Measurements from ENCODE around the gene EPHB6.

EPHB6 gene

GRCh38 chr7:142880876-142881505 is 26.1 kb downstream of the EPHB6 start:
- no peak for DNase-seq (ENCODE audit: low spot score)

DNA sequence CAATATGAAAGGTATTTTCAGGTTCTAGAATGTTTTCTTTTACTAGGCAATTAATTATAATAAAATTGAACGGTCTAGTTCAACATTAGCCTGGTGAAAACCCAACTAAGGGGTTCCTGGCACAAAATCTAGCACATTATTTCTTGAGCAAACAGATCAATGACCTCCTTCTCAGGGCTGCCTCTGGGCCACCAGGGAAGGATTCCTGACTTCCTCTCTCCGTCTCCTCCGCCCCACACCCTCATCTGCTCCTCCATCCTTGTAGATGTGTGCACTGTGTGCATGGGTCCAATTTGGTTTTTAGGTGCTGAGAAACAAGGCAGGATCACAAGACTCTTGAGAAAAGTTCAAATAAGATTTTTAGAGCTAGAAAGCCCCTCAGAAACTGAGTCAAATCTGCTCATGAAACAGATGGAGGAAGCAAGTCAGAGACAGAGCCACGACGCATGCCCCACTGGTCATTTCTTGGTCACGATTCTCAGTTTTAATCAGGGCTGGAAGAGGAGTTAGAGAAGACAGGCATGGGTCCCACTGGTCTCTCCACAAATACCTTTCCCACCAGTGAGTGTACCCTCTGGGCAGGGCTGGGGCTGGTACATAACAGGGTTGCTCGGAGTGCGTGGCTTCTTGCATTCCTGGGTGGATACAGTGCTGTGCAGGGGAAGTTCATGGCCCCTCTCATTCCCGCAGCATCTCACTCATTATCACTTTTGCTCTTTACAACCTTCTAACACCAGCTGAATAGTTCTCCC is 26.9 kb downstream of the EPHB6 start:
- no peak for DNase-seq (ENCODE audit: low spot score)

- DNase-seq (ENCODE audit: low spot score): no peak
Observed at GRCh38 chr7:142882338-142882678, 27.4 kb downstream of the EPHB6 start.

GRCh38 chr7:142883145-142883544 is 28.3 kb downstream of the EPHB6 start:
- no peak for DNase-seq (ENCODE audit: low spot score)

DNA sequence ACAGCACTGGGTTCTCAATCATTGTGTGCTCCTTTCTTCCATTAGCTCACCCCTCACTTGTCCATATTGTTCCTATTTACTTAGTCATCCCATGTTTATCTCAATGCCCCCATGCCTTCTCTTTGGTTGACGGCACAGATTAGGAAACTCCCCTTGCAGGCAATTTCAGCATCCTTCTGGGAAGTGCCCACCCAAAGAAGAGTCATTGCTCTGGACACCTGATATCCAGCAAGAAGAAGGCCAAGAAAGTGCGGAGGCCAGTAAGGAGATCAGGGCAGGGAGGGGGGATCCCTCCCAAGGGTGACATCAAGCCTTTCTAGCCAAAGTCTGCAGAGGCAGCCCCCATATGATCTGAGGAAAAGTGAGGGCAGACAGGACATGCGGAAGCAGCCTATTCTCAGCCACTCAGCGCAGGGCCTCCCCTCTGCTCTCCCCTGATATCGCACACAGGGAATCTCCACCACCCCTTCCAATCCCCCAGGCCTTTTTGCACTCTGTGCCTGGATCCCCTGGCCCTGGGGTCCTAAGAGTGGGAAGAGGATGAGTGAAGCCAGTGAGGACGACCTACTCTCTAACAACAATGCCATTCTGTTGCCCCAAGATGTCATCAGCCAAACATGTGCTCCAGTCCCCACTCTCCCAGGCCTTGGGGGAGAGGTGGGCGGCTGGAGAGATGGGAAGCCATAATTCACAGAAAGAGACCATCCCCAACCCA is 28.9 kb downstream of the EPHB6 start:
- DNase-seq (ENCODE audit: low spot score): peak; percentile 39

DNA sequence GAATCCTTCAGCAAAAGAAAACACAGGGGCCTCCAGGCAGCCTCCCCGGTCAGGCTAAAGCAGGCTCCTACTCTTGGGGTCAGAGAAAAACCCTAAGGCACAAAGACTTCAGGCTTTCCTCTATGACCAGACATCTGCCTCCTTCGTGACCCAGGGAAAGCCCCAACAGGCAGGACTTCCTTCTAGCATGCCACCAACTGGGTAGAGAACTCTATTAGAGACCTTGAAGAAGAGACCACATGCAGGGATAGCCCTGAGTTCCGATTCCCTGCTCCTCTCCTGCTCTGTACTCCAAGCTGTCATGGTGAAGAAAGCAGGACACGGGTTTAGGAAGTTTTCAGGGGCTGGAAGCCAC is 29.4 kb downstream of the EPHB6 start:
- DNase-seq (ENCODE audit: low spot score): no peak

- peak; percentile 71 for DNase-seq (ENCODE audit: low spot score)
Observed at GRCh38 chr7:142885311-142886230, 30.7 kb downstream of the EPHB6 start, which contains the start of gene TRPV6. Gene TRPV6 (minus strand): TSS chr7:142885745.

DNA sequence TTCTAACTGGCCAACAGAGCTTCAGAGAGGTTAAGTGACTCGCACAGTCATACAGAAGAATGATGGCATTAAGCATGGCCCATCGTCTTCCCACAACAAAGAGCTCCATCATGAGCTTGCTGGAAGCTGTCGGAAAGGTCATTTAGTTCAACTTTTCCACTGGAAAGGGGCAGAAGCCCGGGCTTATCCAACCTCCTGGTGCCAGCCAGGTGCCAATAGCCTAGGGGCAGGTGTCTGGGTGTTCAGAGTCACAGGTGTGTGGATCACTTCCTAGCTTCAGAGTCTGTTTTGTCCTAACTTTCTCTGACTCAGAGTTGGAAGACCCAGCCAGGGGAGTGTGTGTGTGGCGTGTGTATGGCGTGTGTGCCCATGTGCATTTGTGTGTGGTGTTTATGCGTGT is 32.0 kb downstream of the EPHB6 start:
- peak; percentile 50 for DNase-seq (ENCODE audit: low spot score)

GRCh38 chr7:142887282-142888015 is 32.6 kb downstream of the EPHB6 start:
- no peak for DNase-seq (ENCODE audit: low spot score)

DNA sequence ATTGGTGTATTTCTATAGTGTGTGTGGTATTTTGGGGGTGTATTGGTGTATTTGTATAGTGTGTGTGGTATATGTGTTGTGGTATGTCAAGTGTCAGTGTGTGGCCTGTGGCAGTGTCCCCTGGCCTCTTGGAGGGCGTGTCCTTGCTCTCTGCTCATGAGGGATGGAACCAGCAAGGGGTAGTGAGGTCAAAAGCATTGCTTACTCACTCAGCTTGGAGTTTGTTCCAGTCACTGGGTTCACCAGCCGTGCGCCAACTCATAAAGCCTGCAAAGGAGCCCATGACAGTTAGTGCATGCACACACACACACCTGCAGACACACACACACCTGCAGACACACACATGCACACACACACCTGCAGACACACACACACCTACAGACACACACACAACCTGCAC is 34.9 kb downstream of the EPHB6 start:
- DNase-seq (ENCODE audit: low spot score): no peak

- no peak for DNase-seq (ENCODE audit: low spot score)
Observed at GRCh38 chr7:142890874-142891485, 36.1 kb downstream of the EPHB6 start.

- no peak for DNase-seq (ENCODE audit: low spot score)
Observed at GRCh38 chr7:142891490-142892082, 36.7 kb downstream of the EPHB6 start.

DNA sequence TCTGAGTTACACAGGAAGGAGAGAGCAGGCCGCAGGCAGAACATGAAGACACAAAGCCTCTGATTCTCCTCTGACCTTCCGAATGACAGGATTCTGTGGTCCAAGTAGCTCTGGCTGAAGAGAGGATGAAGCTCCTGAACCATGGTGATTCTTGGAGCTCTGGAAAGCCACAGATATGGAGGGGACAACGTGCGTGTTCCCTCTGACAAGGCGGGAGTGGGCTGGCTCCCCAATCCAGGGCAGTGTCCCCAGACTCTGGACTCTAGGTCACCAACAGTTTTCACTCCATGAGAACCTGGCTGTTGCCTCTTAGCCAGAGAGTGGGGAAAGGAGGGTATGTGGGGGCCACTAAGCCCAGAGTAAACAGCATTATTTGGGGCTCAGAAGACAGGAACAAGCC is 38.1 kb downstream of the EPHB6 start:
- no peak for DNase-seq (ENCODE audit: low spot score)

GRCh38 chr7:142894112-142894984 is 39.5 kb downstream of the EPHB6 start:
- DNase-seq (ENCODE audit: low spot score): no peak

DNA sequence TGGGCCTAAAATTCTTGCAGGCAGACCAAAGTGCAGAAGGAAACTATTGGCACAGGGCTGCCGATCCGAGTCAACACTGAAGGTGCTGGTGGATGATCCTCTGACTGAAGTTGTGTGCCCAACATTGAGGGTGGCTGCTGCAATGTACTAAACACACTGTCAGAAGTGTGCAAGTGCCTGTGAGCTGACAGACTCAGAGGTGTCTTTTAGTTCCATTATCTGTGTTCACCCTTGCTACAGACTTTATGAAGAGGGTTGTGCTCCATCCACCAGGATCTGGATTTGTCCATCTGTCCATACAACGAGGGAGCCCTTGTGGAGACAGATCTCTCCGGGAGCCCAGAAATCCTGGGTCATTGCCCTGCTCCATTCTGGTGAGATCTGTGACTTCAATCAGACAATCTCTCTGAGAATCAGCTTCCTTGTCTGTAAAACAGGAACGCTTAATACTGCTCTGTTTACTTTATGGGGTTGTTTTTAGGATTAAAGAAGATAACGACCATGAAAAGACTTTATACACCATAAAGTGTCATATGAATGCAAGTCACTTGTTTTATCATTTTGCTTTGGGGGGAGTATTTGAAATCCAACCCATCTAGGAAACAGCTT is 40.2 kb downstream of the EPHB6 start:
- DNase-seq (ENCODE audit: low spot score): no peak

DNA sequence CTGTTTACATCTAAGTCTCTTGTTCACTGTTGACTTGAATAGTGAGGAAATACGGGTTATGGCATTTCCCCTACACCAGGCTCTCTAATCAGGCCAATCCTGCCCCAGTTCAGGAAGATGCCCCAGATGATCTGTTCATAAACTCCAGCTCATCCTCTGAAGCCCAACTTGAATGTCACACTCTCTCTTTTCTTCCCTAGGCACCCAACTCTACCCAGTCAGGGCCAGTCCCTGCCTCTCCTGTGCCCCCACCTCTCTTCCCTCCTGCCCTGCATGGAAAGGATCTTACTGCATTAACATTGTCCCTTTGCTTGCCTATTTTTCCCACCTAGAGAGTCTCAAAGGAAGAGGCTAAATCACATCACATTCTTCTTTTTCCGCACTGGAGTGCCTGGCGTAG is 41.3 kb downstream of the EPHB6 start:
- no peak for DNase-seq (ENCODE audit: low spot score)

- DNase-seq (ENCODE audit: low spot score): no peak
Observed at GRCh38 chr7:142896741-142897379, 42.0 kb downstream of the EPHB6 start.

DNA sequence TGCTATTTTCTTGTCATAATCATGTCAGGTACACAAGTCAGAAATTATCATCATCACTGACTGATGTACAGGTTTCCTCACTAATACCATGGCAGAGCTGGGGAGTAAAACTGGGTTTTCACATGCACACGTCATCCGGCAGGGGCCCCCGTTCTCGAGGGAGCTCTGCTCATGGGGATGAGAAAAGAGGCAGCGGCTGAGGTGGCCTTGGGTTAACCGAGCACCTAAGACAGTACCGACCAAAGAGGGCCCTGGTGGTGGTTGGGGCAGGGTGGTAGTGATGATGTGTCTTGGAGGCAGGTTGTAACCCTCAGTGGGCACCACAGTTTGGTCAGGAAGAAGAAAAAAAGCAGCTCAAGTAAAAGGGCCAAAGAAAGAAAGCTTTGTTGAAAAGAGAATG is 42.8 kb downstream of the EPHB6 start:
- DNase-seq (ENCODE audit: low spot score): no peak
